NK-92 treated with Interleukin-12 subunit alpha and Interleukin-12 subunit beta, amount 100 ng/mL, for 24 hours (cell line): ENCODE results near the gene GNAL.

Experiments used
- DNase-seq: peaks from one replicate; lab custom pipeline; 2025; lab: John Stamatoyannopoulos, UW

The GNAL gene

DNA sequence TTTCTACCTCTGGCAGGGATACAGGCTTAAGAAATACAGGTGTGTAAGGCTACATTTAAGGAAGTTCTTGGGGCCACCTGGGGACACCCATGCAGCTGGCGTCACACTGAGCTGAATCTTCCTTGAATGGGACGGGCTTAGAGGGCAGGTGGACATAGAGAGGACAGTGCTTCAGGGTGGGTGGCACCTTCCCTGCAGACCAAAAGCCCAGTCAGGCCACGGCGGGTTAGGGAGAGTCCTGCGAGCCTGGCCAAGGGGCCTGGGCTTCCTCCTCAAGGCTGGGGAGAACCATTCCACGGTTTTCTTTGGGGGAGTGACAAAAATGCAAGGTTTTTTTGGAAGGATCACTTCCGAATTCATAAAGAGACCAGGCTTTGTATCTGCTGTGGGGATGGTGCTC, 73.4 kb downstream of the GNAL start:
- no peak for DNase-seq

DNA sequence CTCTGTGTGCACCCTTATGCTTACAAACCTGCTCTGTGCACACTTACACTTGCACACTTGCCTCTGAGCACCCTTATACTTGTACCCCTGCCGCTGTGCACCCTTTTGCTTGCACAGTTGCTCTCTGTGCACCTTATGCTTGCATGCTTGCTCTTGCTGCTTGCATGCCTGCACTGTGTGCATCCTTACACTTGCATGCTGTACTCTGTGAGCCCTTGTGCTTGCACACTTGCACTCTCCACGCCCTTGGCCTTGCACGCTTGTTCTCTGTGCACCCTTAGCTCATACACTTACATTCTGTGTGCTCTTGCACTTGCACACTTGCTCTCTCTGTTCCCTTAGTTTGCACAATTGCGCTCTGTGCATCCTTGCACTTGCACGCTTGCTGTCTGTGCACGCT, 78.3 kb downstream of the GNAL start:
- DNase-seq = no peak

GRCh38 chr18:11767935-11768334, 78.9 kb downstream of the GNAL start:
- no peak for DNase-seq

- DNase-seq = no peak
Observed at GRCh38 chr18:11775436-11776174, 86.5 kb downstream of the GNAL start.

DNA sequence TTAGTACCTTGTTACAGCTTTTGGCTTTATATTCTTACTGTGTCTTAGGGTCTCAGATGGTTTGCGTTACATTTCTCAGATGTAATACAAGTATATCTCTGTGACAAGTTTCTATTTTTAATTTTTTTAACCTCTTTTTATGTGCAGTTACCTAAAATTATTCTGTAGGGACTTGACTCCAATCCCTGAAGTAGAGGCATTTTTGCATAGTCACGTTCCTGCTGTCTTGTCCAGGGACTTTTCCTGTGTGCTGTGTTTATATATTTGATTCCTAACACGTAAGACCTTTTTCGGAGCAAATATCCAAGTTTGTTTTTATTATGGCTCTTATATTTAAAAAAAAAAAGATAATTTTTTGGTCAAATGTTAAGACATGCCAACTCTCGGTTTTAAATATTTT, 91.0 kb downstream of the GNAL start:
- DNase-seq = no peak

GRCh38 chr18:11783716-11784331, 94.8 kb downstream of the GNAL start:
- no peak for DNase-seq

GRCh38 chr18:11784674-11785304, 95.7 kb downstream of the GNAL start:
- DNase-seq = no peak

DNA sequence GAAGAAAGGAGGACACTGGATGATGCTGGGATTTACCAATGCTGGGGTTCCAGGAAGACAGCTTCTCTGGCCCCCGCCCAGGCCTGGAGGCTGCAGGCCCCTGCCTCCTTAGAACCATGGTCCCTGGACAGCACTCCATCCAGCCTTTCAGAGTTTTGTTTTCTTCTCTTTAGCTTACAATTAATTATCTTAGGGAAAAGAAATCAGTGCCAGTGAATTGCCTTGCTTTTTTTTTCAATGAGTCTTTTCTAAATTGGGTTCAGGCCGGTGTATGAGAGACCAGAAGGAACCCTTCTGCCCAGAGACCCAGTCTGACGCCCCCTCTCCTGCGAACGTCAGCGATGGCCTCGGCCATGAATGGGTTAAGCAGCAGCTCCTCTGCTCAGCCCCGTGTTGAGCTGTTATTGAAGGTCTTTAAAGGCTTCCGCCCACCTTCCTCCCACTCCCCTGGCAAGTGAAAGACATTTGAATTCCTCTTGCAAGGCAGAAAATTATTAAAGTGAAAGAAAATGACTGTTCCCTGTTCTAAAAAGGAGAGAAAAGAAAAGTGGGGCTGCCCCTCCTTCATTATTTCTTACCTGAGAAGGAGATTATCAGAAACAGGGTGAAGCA, 96.5 kb downstream of the GNAL start:
- DNase-seq = no peak

DNA sequence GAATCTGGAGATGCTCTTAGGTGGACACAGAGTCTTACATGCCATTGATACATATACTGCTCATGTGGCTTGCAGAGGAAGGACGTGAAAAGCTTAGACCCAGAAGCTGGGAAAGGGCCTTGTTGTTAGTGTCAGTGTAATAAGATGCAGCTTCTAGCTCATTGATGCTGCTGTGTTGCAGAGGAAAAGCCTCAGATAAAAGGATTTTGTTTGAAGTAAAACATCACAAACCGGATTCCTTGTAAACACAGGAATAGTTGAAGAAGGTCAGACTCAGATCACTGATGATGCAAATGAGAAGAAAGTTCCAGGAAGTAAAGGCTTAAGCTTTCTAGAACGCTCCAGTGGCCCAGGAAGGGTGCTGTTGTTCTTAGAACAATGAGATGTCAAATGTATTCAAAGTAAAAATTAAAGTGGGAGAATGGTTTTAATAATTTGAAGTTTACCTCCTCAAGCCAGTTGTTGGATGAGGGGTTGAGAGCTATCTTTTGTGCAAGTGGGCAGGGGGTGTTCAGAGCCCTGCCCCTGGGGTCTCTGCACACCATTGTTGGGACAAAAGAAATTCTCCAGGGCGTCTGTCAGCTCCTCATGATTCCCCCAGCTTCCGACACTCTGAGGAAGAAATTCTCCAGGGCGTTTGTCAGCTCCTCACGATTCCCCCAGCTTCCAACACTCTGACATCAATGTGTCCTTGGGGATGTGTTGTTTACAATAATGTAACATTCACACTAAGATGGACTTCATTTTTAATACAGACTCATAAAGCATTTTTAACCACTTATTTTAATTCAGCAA, 100.8 kb downstream of the GNAL start:
- DNase-seq = no peak

DNA sequence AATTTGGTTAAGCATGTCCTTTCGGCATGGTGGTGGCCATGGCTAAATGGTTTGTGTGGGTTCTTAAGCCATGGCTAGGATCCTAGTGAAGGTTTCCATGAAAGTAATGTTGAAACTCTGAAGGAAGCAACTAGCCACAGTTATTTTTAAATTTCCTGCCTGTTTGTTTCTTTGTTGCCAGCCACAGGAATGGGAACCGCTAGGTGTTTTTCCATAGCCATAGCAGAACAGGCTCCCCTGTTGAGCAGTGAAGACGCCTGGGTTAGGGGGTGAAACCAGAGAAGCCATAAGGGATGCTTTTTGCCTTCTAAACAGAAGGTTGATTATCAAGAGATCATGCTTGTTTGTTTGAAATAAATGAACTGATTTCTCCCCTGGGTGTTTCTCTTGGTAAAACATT, 102.1 kb downstream of the GNAL start:
- no peak for DNase-seq

DNA sequence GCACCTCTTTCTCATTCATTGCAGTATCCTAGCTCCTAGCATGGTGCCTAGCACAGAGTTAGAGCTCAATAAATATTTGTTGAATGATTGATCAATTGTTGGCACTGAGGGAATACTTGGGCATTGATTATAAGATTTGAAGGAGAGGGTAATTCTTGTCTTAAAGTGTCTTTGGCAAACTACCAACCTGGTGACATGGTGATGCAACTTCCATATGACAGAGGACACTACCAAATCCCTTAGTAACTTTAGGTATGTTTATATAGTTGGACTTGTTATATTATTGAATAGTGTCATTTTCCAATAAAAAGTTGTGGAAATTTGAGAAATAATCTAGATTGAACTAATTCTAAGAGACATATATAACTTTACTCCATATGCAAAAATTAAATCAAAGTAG, 103.6 kb downstream of the GNAL start:
- no peak for DNase-seq

DNA sequence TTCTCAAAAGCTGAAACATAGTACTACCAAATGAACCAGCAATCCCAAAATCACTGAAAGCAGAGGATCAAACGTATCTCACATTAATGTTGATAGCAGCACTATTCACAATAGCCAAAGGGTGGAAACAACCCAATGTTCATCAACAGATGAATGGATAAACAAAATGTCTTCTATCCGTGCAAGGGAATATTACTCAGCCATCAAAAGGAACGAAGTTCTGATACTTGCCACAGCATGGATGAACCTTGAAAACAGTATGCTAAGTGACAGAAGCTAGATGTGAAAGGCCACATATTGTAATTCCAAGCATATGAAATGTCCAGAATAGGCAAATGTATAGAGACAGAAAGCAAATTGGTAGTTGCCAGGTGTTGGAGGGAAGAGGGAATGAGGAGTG, 105.1 kb downstream of the GNAL start:
- DNase-seq = no peak

- DNase-seq = no peak
Observed at GRCh38 chr18:11795916-11796315, 106.9 kb downstream of the GNAL start.

DNA sequence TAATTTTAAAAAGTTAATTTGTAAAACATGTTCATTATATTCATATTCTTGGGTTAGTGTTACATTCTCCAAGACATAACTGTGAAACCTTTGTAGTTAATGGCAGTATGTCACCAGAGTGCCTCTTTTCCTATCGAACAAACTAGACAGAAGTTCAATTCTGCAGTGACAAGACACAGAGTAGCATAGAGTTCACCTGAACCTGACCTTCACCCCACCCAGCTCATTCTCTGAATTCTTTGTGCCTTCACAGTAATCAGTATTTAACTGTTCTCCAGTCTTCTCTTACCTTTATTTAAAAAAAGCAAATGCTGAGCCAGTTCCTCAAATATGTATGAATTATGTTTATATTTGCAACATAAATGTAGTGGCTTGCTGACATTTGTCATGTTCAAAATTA, 109.2 kb downstream of the GNAL start:
- no peak for DNase-seq

DNA sequence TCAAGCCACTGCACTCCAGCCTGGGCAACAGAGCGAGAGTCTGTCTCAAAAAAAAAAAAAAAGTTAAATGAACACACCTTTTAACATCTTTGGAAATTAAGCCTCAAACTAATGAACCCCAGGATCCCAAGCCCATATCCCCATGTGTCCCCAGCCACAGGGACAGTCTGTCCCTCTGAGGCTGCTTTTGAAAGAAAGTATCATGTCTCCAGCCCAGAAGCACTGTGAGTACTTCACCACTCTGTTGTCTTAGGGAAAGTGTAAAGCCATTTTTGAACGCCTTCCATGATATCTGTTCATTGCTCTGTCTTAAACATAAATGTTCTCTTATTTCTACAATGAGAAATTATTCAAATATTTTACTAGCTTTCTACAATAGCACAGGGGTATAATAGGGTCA, 110.0 kb downstream of the GNAL start:
- DNase-seq = no peak

GRCh38 chr18:11800566-11801334, 111.7 kb downstream of the GNAL start:
- no peak for DNase-seq

DNA sequence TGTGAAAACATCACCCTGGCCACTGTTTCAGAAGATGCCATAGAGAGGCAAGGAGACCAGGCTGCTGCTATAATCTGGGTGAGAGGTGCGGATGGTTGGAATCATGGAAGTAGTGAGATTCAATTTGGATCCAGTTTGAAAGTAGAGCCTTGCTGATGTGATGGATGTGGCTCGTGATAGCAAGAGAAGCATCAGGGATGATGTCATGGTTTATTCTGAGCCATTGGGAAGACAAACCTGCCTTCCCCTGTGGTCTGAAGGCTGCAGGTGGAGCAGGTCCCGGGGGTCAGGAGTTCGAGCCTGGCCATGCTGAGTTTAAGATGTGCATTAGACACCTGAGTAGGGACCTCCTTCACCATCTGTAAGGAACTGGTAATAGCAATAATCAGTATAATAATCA, 112.5 kb downstream of the GNAL start:
- no peak for DNase-seq

DNA sequence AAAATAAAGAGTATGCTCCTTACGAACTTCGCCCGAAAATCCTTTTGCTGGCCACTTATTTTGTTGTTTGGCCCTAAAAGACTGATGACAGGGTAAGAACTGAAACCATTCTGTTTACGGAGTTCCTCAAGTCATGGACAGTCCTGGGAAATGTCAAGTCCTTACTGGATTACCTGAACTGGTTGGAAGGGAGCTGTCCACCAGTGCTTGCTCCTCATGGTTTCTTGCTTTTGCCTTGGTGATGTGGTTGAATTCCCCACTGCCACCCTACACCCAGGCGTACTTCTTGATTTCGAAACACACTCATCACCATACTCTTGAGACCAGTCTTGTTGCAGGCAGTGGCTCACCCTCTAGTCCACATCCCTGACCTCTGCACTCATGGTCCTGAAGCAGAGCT, 113.1 kb downstream of the GNAL start:
- no peak for DNase-seq

- DNase-seq = no peak
Observed at GRCh38 chr18:11802586-11802985, 113.5 kb downstream of the GNAL start.

DNA sequence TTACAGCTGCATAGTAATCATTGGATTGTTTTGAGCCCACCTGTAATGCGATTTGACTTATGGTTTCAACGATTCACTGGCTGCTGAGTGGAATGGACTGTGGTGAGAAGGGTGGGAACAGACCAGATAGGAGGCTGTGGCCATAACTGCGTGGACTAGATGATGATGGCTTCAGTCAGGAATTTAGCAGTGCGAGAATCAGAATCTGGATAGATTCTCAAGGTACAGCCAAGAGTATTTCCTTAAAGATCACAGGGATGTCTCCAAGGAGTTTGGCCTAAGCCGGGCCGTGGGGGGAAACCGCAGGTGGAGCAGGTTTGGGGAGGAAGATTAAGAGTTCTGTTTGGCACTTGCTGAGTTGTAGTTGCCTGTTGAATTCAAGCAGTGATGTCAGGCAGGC, 118.2 kb downstream of the GNAL start:
- DNase-seq = no peak

- no peak for DNase-seq
Observed at GRCh38 chr18:11808001-11808855, 119.2 kb downstream of the GNAL start.
